ENCODE data around the gene RAB7B. TPM values are rescaled to one million over a fixed set of nuclear protein-coding genes. Genes with fewer than 3 reads are reported as not detected.
A peak's percentile ranks its signal among the peaks of the same experiment; 100 is the strongest.
"Not testable (repeated sequence)": the region's sequence is repeated elsewhere in the genome, so short reads cannot be mapped to it uniquely, and the experiment has no call there.

Gene RAB7B, protein sequence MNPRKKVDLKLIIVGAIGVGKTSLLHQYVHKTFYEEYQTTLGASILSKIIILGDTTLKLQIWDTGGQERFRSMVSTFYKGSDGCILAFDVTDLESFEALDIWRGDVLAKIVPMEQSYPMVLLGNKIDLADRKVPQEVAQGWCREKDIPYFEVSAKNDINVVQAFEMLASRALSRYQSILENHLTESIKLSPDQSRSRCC
- total RNA-seq = under 1 TPM in 1 of 3 donors, not detected in 2; 0.19 TPM
- 0.50 TPM for total RNA-seq (2013)

DNA sequence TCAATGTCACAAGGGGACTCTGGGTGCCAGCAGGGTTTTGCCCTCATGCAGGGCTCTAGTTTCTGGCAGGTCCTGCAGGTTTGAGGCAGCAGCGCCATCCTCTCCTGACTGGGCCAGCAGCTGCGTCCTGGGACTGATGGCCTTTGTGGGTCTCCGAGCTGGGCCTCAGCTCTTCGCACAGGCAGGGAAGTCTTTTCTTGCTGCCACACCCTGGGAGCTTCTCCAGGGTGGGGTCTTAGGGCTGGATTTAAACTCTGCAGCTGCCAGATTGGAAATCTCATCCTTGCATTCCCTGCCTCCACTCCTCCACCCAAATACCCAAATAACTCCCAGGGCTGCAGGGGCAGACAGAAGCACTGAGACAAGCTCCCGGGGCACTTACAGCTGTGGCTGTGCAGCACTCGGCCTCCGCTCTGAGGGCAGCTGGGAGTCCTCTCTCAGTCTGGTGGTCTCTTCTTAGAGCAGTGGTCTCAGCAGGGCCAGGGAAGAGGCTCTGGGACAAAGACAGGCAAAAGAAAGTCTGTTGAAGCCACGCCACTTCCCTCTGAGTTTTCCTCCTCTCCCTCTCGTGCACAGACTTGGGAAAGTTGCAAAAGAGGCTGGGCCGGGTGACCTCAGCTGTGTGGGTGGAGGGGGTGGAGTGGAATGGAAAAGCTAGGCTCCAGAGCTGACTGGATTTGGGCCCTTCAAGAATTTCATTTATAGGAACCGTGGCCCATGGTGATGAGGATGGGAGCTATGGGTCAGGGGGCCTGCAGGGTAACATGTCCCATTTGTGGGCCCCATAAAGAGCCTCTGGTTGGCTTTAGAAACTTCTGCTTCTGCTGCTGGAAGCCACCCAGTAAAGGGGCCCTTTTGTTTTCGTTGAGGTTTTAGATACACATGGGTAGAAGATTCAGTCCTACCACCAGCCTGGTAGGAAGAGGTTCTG lies at the start of gene RAB7B:
RAB7B (minus strand) TSS at position 525 of the 931 bp plus-strand sequence. CDS start 9,260 bp downstream, outside the sequence.
- Histone ChIP-seq H3K36me3 (ENCODE audit: control insufficient read depth, insufficient read depth, low read length) (no peaks in the 10 kb centered on the region), H3K27ac (ENCODE audit: low read length) (no peak within 1 kb of the TSS), H3K4me1 (ENCODE audit: control insufficient read depth, insufficient read depth, low read length) (peaks cover 4% of the 10 kb centered on the region), H3K27me3 (ENCODE audit: control insufficient read depth, insufficient read depth, low read length) (no peaks in the 10 kb centered on the region), H3K9me3 (ENCODE audit: control insufficient read depth, insufficient read depth, low read length) (no peaks in the 10 kb centered on the region), H3K4me3 (ENCODE audit: low read length) (no peak within 1 kb of the TSS)
- Mint-ChIP-seq H3K27me3 (ENCODE audit: low read depth in 2 of 2) (no peaks in the 10 kb centered on the region), H3K9me3 (no peaks in the 10 kb centered on the region), H3K27ac (no peak within 1 kb of the TSS), H3K36me3 (no peaks in the 10 kb centered on the region), H3K4me1 (no peaks in the 10 kb centered on the region), H3K4me3 (no peak within 1 kb of the TSS)
- ATAC-seq = no peak
- TF ChIP-seq, protein P1, sequence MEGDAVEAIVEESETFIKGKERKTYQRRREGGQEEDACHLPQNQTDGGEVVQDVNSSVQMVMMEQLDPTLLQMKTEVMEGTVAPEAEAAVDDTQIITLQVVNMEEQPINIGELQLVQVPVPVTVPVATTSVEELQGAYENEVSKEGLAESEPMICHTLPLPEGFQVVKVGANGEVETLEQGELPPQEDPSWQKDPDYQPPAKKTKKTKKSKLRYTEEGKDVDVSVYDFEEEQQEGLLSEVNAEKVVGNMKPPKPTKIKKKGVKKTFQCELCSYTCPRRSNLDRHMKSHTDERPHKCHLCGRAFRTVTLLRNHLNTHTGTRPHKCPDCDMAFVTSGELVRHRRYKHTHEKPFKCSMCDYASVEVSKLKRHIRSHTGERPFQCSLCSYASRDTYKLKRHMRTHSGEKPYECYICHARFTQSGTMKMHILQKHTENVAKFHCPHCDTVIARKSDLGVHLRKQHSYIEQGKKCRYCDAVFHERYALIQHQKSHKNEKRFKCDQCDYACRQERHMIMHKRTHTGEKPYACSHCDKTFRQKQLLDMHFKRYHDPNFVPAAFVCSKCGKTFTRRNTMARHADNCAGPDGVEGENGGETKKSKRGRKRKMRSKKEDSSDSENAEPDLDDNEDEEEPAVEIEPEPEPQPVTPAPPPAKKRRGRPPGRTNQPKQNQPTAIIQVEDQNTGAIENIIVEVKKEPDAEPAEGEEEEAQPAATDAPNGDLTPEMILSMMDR (IDR thresholded peaks at IDR 0.05) = no peak
- 77% methylated on average over 11 of the region's 12 CpGs for WGBS (ENCODE audit: insufficient coverage)
- no peak for DNase-seq
- intact Hi-C loops (cut with micrococcal nuclease) = no loop called here

DNA sequence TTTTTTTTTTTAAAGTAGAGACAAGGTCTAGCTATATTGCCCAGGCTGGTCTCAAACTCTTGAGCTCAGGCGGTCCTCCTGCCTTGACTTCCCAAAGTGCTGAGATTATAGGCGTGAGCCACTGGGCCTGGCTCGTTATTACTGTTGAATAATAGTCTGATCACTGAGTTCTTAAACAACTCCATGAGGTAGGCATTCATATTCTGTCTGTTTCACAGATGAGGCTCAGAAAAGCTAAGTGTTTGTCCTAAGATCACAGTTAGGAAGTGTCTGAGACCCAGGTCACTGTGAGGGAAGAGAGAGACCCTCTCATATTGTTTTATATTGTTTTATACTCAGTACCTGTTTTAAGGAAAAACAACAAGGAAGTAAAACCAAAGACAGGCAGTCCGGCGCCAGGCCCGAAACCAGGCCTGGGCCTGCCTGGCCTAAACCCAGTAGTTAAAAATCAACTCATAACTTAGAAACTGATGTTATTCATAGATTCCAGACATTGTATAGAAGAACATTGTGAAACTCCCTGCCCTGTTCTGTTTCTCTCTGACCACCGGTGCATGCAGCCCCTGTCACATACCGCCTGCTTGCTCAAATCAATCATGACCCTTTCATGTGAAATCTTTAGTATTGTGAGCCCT lies 49.2 kb upstream of the RAB7B start:
- not testable (repeated sequence) for H3K4me3 Mint-ChIP-seq
- H3K4me1 Mint-ChIP-seq = peaks cover 10 to 11% of the 10 kb centered on the region in 2 donors

DNA sequence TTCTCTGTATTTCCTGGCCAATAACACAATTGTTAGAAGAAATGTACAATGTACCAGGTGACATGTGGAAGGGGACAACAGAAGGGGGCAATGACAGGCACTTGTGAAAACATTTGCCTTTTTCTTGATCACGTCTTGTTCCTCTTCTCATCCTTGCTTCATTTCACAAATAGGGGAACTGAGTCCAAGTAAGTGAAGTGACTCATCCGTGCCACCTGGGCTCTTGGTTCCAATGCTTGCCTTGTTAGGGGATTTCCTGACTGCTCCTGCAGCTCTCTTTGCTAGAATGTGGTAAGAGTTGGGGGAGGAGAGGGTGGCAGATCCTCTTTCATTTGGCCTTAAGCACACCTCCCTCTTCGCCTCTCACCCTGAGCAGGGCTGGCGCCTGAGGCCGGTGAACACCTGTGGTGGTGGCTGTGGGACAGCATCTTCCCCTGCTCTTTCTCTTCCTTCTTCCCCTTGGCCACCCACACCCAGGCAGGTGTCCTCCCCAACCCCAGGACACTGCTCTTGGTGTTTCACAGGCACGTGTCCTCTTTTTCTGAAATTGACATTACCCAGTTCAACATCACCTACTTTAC lies 47.5 kb upstream of the RAB7B start:
- ATAC-seq = peak; percentile 50 to 67 (median 51)
- intact Hi-C loops (cut with micrococcal nuclease) = no loop called here
- Histone ChIP-seq H3K36me3 (ENCODE audit: control insufficient read depth, insufficient read depth, low read length) (no peaks in the 10 kb centered on the region), H3K9me3 (ENCODE audit: control insufficient read depth, insufficient read depth, low read length) (no peaks in the 10 kb centered on the region), H3K27ac (ENCODE audit: low read length) (peak overlapping the region; percentile 74), H3K4me1 (ENCODE audit: control insufficient read depth, insufficient read depth, low read length) (peaks cover 21% of the 10 kb centered on the region), H3K27me3 (ENCODE audit: control insufficient read depth, insufficient read depth, low read length) (no peaks in the 10 kb centered on the region), H3K4me3 (ENCODE audit: low read length) (no peak overlapping the region)
- Mint-ChIP-seq H3K4me3 (no peak overlapping the region), H3K4me1 (peaks cover 10 to 11% of the 10 kb centered on the region in 2 donors), H3K27me3 (ENCODE audit: low read depth in 2 of 2) (peaks cover 2 to 6% of the 10 kb centered on the region in 2 donors), H3K9me3 (no peaks in the 10 kb centered on the region), H3K27ac (no peak overlapping the region), H3K36me3 (no peaks in the 10 kb centered on the region)
- TF ChIP-seq, protein P1 (IDR thresholded peaks at IDR 0.05) = no peak
- WGBS (ENCODE audit: insufficient coverage) = 5% methylated on average over 6 of the region's 6 CpGs
- peak in 1 of 2 donors; percentile 68 for DNase-seq

More for the DNA sequence above, 49.2 kb upstream of the RAB7B start:
- H3K36me3 ChIP-seq (ENCODE audit: control insufficient read depth, insufficient read depth, low read length); H3K9me3 ChIP-seq (ENCODE audit: control insufficient read depth, insufficient read depth, low read length); ATAC-seq; H3K4me3 ChIP-seq (ENCODE audit: low read length); H3K36me3 Mint-ChIP-seq; DNase-seq; H3K27me3 Mint-ChIP-seq (ENCODE audit: low read depth in 2 of 2); H3K9me3 Mint-ChIP-seq; intact Hi-C loops (cut with micrococcal nuclease); H3K27ac Mint-ChIP-seq; H3K27me3 ChIP-seq (ENCODE audit: control insufficient read depth, insufficient read depth, low read length): not testable (repeated sequence)
- peak overlapping the region; percentile 61 for H3K27ac ChIP-seq (ENCODE audit: low read length)
- peaks cover 21% of the 10 kb centered on the region for H3K4me1 ChIP-seq (ENCODE audit: control insufficient read depth, insufficient read depth, low read length)
- WGBS (ENCODE audit: insufficient coverage) = 85% methylated on average over 3 of the region's 8 CpGs

Measured in natural killer cell (primary cell).